Measurements from ENCODE around the gene CHL1.

CHL1 gene

GRCh38 chr3:243356-243725 is 46.8 kb downstream of the CHL1 start:
- Mint-ChIP-seq H3K4me1 (ENCODE audit: low read depth) (no peaks in the 10 kb centered on the region), H3K36me3 (ENCODE audit: low read depth) (no peaks in the 10 kb centered on the region), H3K9me3 (peaks cover 4% of the 10 kb centered on the region), H3K27ac (no peak overlapping the region), H3K4me3 (no peak overlapping the region), H3K27me3 (ENCODE audit: low read depth) (no peaks in the 10 kb centered on the region)
- no peak for DNase-seq (ENCODE audit: low spot score)

GRCh38 chr3:244041-244440 is 47.5 kb downstream of the CHL1 start:
- DNase-seq (ENCODE audit: low spot score) = no peak
- Mint-ChIP-seq H3K4me1 (ENCODE audit: low read depth) (no peaks in the 10 kb centered on the region), H3K9me3 (peaks cover 4% of the 10 kb centered on the region), H3K36me3 (ENCODE audit: low read depth) (no peaks in the 10 kb centered on the region), H3K4me3 (no peak overlapping the region), H3K27ac (no peak overlapping the region), H3K27me3 (ENCODE audit: low read depth) (no peaks in the 10 kb centered on the region)

GRCh38 chr3:247916-248315 is 51.4 kb downstream of the CHL1 start:
- Mint-ChIP-seq H3K27ac (no peak overlapping the region), H3K27me3 (ENCODE audit: low read depth) (no peaks in the 10 kb centered on the region), H3K4me1 (ENCODE audit: low read depth) (no peaks in the 10 kb centered on the region), H3K9me3 (no peaks in the 10 kb centered on the region), H3K4me3 (no peak overlapping the region), H3K36me3 (ENCODE audit: low read depth) (no peaks in the 10 kb centered on the region)
- no peak for DNase-seq (ENCODE audit: low spot score)

GRCh38 chr3:248864-249520 is 52.4 kb downstream of the CHL1 start:
- H3K9me3 Mint-ChIP-seq = no peaks in the 10 kb centered on the region
- H3K36me3 Mint-ChIP-seq (ENCODE audit: low read depth) = no peaks in the 10 kb centered on the region
- H3K4me1 Mint-ChIP-seq (ENCODE audit: low read depth) = no peaks in the 10 kb centered on the region
- H3K4me3 Mint-ChIP-seq = no peak overlapping the region
- no peaks in the 10 kb centered on the region for H3K27me3 Mint-ChIP-seq (ENCODE audit: low read depth)
- DNase-seq (ENCODE audit: low spot score) = no peak
- no peak overlapping the region for H3K27ac Mint-ChIP-seq

- H3K27me3 Mint-ChIP-seq (ENCODE audit: low read depth) = no peaks in the 10 kb centered on the region
Measured at GRCh38 chr3:249587-250262, 53.2 kb downstream of the CHL1 start.

GRCh38 chr3:256501-256900 is 59.9 kb downstream of the CHL1 start:
- Mint-ChIP-seq H3K27ac (no peak overlapping the region), H3K9me3 (peaks cover 3% of the 10 kb centered on the region), H3K4me1 (ENCODE audit: low read depth) (no peaks in the 10 kb centered on the region), H3K36me3 (ENCODE audit: low read depth) (no peaks in the 10 kb centered on the region), H3K27me3 (ENCODE audit: low read depth) (no peaks in the 10 kb centered on the region), H3K4me3 (no peak overlapping the region)
- DNase-seq (ENCODE audit: low spot score) = no peak

More at GRCh38 chr3:249587-250262, 53.2 kb downstream of the CHL1 start:
- DNase-seq (ENCODE audit: low spot score) = no peak
- no peaks in the 10 kb centered on the region for H3K9me3 Mint-ChIP-seq
- no peak overlapping the region for H3K27ac Mint-ChIP-seq
- no peaks in the 10 kb centered on the region for H3K36me3 Mint-ChIP-seq (ENCODE audit: low read depth)
- H3K4me1 Mint-ChIP-seq (ENCODE audit: low read depth) = no peaks in the 10 kb centered on the region
- no peak overlapping the region for H3K4me3 Mint-ChIP-seq

GRCh38 chr3:257826-258225 is 61.3 kb downstream of the CHL1 start:
- no peaks in the 10 kb centered on the region for H3K36me3 Mint-ChIP-seq (ENCODE audit: low read depth)
- H3K4me1 Mint-ChIP-seq (ENCODE audit: low read depth) = no peaks in the 10 kb centered on the region
- no peak for DNase-seq (ENCODE audit: low spot score)
- peaks cover 3% of the 10 kb centered on the region for H3K9me3 Mint-ChIP-seq
- H3K27ac Mint-ChIP-seq = no peak overlapping the region
- H3K27me3 Mint-ChIP-seq (ENCODE audit: low read depth) = no peaks in the 10 kb centered on the region
- H3K4me3 Mint-ChIP-seq = no peak overlapping the region

GRCh38 chr3:260898-261297 is 64.3 kb downstream of the CHL1 start:
- no peak overlapping the region for H3K27ac Mint-ChIP-seq
- H3K36me3 Mint-ChIP-seq (ENCODE audit: low read depth) = no peaks in the 10 kb centered on the region
- H3K9me3 Mint-ChIP-seq = peaks cover 7% of the 10 kb centered on the region
- H3K27me3 Mint-ChIP-seq (ENCODE audit: low read depth) = no peaks in the 10 kb centered on the region
- no peaks in the 10 kb centered on the region for H3K4me1 Mint-ChIP-seq (ENCODE audit: low read depth)
- no peak for DNase-seq (ENCODE audit: low spot score)
- no peak overlapping the region for H3K4me3 Mint-ChIP-seq

- Mint-ChIP-seq H3K9me3 (peaks cover 4% of the 10 kb centered on the region), H3K36me3 (ENCODE audit: low read depth) (no peaks in the 10 kb centered on the region), H3K27me3 (ENCODE audit: low read depth) (no peaks in the 10 kb centered on the region), H3K4me1 (ENCODE audit: low read depth) (no peaks in the 10 kb centered on the region), H3K27ac (no peak overlapping the region), H3K4me3 (no peak overlapping the region)
- no peak for DNase-seq (ENCODE audit: low spot score)
Measured at GRCh38 chr3:263393-263792, 66.8 kb downstream of the CHL1 start.

- Mint-ChIP-seq H3K27me3 (ENCODE audit: low read depth) (no peaks in the 10 kb centered on the region), H3K4me1 (ENCODE audit: low read depth) (no peaks in the 10 kb centered on the region), H3K27ac (no peak overlapping the region), H3K36me3 (ENCODE audit: low read depth) (no peaks in the 10 kb centered on the region), H3K4me3 (no peak overlapping the region), H3K9me3 (peaks cover 10% of the 10 kb centered on the region)
- no peak for DNase-seq (ENCODE audit: low spot score)
Measured at GRCh38 chr3:264394-265156, 68.0 kb downstream of the CHL1 start.

GRCh38 chr3:267101-267500 is 70.5 kb downstream of the CHL1 start:
- H3K4me1 Mint-ChIP-seq (ENCODE audit: low read depth) = no peaks in the 10 kb centered on the region
- DNase-seq (ENCODE audit: low spot score) = no peak
- H3K27ac Mint-ChIP-seq = no peak overlapping the region
- H3K27me3 Mint-ChIP-seq (ENCODE audit: low read depth) = no peaks in the 10 kb centered on the region
- H3K36me3 Mint-ChIP-seq (ENCODE audit: low read depth) = no peaks in the 10 kb centered on the region
- H3K9me3 Mint-ChIP-seq = peaks cover 15% of the 10 kb centered on the region
- no peak overlapping the region for H3K4me3 Mint-ChIP-seq

GRCh38 chr3:270688-271087 is 74.1 kb downstream of the CHL1 start:
- Mint-ChIP-seq H3K9me3 (peaks cover 10% of the 10 kb centered on the region), H3K27me3 (ENCODE audit: low read depth) (no peaks in the 10 kb centered on the region), H3K36me3 (ENCODE audit: low read depth) (no peaks in the 10 kb centered on the region), H3K27ac (no peak overlapping the region), H3K4me3 (no peak overlapping the region), H3K4me1 (ENCODE audit: low read depth) (no peaks in the 10 kb centered on the region)
- no peak for DNase-seq (ENCODE audit: low spot score)

GRCh38 chr3:274927-275326 is 78.4 kb downstream of the CHL1 start:
- no peaks in the 10 kb centered on the region for H3K4me1 Mint-ChIP-seq (ENCODE audit: low read depth)
- no peaks in the 10 kb centered on the region for H3K27me3 Mint-ChIP-seq (ENCODE audit: low read depth)
- peaks cover under 1% of the 10 kb centered on the region for H3K9me3 Mint-ChIP-seq
- no peak overlapping the region for H3K27ac Mint-ChIP-seq
- no peak for DNase-seq (ENCODE audit: low spot score)
- no peak overlapping the region for H3K4me3 Mint-ChIP-seq
- H3K36me3 Mint-ChIP-seq (ENCODE audit: low read depth) = no peaks in the 10 kb centered on the region

- no peak overlapping the region for H3K4me3 Mint-ChIP-seq
- H3K36me3 Mint-ChIP-seq (ENCODE audit: low read depth) = no peaks in the 10 kb centered on the region
- no peaks in the 10 kb centered on the region for H3K27me3 Mint-ChIP-seq (ENCODE audit: low read depth)
- no peaks in the 10 kb centered on the region for H3K4me1 Mint-ChIP-seq (ENCODE audit: low read depth)
- DNase-seq (ENCODE audit: low spot score) = no peak
- no peak overlapping the region for H3K27ac Mint-ChIP-seq
- no peaks in the 10 kb centered on the region for H3K9me3 Mint-ChIP-seq
Measured at GRCh38 chr3:277873-278272, 81.3 kb downstream of the CHL1 start.
